GM12864 (cell line): Measurements from ENCODE around the gene POLR2H.

Experiments used
- DNase-seq: peaks from one replicate; pipeline ENCODE4 v3.0.0-alpha.2; 2011; ENCODE audit warnings: low read depth
- H3K4me3 ChIP-seq: 2 replicates; pipeline ENCODE4 v1.5.1; 2011; ENCODE audit warnings: mild to moderate bottlenecking, low read depth, low read length, control low read depth
- TF ChIP-seq, protein P1 (sequence below): IDR thresholded peaks from 2 replicates; pipeline ENCODE4 v1.5.1; 2011; ENCODE audit warnings: low read depth, mild to moderate bottlenecking, moderate library complexity, low read length, control low read depth, inconsistent platforms; ENCODE audit errors: missing control alignments

POLR2H gene

DNA sequence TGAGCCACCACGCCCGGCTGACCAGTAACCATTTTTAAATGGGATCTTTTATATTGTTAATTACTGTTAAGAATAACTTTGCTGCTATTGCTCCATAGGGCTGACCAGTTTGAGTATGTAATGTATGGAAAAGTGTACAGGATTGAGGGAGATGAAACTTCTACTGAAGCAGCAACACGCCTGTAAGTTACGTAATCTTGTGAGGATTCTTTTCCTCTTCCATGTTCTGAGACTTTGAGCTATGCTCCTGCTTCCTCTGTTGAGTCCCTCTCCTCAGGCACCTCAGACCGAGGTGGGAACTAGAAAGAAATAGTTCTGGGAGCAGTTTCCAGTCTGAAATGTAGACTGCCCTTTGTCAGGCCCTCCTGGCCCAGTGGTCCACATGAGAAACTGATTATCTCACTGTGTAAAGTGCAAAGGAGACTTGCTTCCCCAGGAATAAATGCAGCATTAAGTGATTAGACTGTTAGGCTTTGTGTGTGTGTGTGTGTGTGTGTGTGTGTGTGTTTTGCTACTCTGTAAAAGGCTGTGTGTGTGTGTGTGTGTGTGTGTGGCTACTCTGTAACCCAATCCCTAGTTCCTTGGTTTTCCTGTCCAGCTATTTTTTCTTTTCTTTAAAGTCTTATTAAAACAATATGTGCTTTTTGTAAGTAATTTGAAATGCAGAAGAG is 5.2 kb downstream of the POLR2H start:
- DNase-seq, result no peak
- TF ChIP-seq, protein P1, sequence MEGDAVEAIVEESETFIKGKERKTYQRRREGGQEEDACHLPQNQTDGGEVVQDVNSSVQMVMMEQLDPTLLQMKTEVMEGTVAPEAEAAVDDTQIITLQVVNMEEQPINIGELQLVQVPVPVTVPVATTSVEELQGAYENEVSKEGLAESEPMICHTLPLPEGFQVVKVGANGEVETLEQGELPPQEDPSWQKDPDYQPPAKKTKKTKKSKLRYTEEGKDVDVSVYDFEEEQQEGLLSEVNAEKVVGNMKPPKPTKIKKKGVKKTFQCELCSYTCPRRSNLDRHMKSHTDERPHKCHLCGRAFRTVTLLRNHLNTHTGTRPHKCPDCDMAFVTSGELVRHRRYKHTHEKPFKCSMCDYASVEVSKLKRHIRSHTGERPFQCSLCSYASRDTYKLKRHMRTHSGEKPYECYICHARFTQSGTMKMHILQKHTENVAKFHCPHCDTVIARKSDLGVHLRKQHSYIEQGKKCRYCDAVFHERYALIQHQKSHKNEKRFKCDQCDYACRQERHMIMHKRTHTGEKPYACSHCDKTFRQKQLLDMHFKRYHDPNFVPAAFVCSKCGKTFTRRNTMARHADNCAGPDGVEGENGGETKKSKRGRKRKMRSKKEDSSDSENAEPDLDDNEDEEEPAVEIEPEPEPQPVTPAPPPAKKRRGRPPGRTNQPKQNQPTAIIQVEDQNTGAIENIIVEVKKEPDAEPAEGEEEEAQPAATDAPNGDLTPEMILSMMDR, result no peak
- H3K4me3 ChIP-seq, result no peak overlapping the region

DNA sequence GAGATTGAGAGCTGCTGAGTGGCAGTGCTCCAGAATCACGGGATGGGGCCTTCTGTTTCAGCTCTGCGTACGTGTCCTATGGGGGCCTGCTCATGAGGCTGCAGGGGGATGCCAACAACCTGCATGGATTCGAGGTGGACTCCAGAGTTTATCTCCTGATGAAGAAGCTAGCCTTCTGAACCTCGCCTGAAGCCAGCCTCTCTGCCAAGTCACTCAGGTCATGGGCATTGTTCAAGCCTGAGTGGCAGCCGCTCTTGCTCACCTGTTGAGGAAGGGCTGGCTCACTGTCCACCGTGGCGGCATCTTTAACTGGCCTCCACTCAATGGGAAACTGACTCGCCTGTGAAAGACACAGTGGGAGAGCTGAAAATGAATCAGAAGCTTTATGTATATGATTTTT is 6.6 kb downstream of the POLR2H start:
- TF ChIP-seq, protein P1, result no peak
- DNase-seq, result no peak
- no peak overlapping the region for H3K4me3 ChIP-seq

DNA sequence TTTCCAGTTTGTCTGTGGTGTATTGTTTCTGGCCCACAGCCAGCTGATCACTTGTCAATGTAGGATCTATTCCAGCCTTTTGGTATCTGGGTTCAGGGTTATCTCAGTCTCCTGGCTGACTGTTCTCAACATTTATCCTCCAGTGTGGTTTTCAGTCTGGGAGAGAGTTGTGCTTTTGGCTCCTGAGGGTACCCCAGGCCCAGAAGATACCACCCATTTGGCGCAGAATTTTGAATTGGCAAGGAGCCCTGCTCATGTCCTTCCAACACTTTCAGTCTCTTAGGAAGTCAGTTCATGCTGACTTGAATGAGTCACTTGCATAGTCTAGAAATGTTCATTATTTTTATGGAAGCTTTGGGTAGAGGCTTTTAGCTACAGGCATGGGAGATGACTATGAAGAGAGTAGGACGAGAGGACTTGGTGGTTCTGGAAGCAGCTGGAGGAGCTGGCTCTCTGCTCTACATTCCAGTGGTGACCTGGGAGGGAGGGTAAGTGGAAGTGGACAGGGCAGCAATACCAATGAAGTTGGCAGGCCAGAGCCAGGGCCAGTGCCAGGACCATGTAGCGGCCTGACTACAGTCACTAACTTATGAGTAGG is 7.2 kb downstream of the POLR2H start:
- H3K4me3 ChIP-seq, result no peak overlapping the region
- TF ChIP-seq, protein P1, result no peak
- DNase-seq, result no peak

DNA sequence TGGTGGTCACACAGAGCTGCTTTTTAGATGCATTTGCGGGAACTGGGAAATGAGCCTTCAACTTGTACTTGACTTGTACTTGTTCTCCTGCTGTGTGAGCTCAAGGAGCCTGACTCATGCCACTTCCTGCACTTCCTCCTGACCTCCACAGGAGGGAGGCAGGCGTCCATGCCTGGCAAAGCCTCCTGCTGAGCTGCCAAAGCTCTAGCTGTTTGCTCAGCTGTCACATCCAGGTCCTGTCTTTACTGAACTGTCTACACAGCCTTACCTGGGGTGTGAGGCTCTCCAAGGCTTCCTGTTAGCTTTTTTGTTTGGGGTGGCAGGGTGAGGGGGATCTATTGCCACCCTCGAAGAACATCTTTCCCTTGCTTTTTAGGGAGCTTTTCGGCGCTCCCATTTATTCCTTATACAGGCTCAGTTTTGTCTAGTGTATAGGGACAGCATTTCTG is 10.1 kb downstream of the POLR2H start:
- TF ChIP-seq, protein P1, result peak; percentile 97
- peak; percentile 34 for DNase-seq
- no peak overlapping the region for H3K4me3 ChIP-seq

DNA sequence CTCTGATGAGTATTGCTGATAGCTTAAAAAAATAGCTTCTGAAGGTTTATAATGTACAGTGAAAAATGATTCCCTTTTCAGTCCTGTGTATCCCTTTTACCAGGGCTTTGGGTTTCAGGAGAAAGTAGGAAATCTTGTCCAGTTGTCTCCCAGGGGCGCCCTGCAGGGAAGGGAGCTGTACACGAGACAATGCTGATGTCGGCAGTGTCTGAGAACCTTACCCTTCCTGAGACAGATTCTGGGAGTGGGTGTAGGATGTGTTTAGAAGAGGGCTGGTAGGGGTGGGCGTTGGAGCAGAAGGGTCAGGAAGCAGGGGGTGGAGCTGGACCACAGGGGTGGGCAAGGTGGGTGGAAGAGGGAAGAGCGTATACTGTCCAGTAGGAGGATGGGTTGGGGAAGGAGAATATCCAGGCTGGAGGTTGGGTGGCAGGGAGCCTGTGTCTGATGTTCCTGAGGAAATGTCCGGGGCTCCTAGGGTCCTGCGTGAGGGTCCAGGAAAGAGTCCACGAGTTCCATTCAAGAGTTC is 10.8 kb downstream of the POLR2H start:
- DNase-seq, result no peak
- TF ChIP-seq, protein P1, result no peak
- no peak overlapping the region for H3K4me3 ChIP-seq

DNA sequence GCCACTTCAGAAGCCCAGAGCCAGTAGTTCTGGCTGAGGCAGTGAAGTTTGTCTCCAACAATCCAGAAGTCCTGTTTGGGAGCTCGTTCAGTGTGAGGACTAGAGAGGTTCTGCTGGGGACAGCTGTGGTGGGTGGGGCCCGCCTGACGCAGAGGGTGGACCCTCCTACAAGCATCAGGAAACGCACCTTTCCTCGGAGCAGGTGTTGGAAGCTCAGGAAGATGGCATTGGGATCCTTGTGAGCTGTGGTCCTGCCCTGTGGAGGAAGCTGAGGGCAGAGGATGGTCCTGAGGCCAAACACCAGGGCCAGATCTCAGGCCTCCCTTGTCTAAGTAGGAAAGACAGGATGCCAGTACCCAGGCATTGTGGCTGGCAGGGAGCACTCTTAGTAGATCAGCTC is 11.4 kb downstream of the POLR2H start:
- no peak for DNase-seq
- no peak overlapping the region for H3K4me3 ChIP-seq
- TF ChIP-seq, protein P1, result no peak

DNA sequence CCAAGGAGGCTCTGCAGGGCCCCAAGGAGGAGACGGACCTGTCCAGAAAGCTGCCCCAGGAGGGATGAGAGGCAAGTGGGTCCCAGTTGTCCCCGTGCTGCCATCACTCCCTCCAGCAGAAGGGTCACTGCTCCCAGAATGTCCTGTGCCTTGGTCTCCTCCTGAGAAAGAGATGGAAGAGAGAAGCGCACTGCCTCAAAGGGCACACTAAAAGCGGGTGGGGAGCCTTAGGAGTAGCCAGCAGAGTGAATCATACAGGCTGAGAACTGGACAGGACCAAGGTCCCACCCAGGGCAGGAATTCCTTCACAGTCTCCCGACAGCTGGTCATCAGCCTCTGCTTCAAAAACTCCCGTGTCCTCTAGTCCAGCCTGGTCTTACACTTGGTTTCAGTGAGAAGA is 11.9 kb downstream of the POLR2H start:
- DNase-seq, result no peak
- TF ChIP-seq, protein P1, result no peak
- no peak overlapping the region for H3K4me3 ChIP-seq
